Neural cell (in vitro differentiated cells): ENCODE data around the gene TRPV2.

Experiments
- CTCF ChIP-seq: fragments of 450-650 bp; IDR thresholded peaks from 2 replicates; pipeline ENCODE4 v1.5.1; 2014; ENCODE audit warnings: antibody characterized with exemption, mild to moderate bottlenecking, moderate library complexity; ENCODE audit not compliant: poor library complexity, severe bottlenecking
- EP300 ChIP-seq: fragments of 450-650 bp; conservative IDR thresholded peaks from 2 replicates; pipeline ENCODE4 v1.6.1; 2014; ENCODE audit warnings: antibody characterized with exemption, mild to moderate bottlenecking, moderate library complexity; ENCODE audit not compliant: poor library complexity, severe bottlenecking
- EZH2 ChIP-seq: fragments of 200-600, 300-800 bp; shearing (Covaris generic), sonication (generic); IDR thresholded peaks from 2 replicates; pipeline ENCODE4 v1.6.1; 2014; ENCODE audit warnings: antibody characterized with exemption, low read length, borderline replicate concordance, mild to moderate bottlenecking; ENCODE audit not compliant: insufficient read depth, poor library complexity, severe bottlenecking
- MXI1 ChIP-seq: fragments of 450-650 bp; conservative IDR thresholded peaks from 2 replicates; pipeline ENCODE4 v1.6.1; 2014; ENCODE audit warnings: antibody characterized with exemption, mild to moderate bottlenecking; ENCODE audit not compliant: poor library complexity, severe bottlenecking
- POLR2AphosphoS5 ChIP-seq: IDR thresholded peaks from 2 replicates; pipeline ENCODE4 v1.6.1; 2012
- RAD21 ChIP-seq: fragments of 450-650 bp; conservative IDR thresholded peaks from 2 replicates; pipeline ENCODE4 v1.6.1; 2014; ENCODE audit warnings: antibody characterized with exemption, mild to moderate bottlenecking, moderate library complexity
- REST ChIP-seq: IDR thresholded peaks from 2 replicates; pipeline ENCODE4 v1.6.1; 2012; ENCODE audit warnings: borderline replicate concordance
- SMC3 ChIP-seq: fragments of 450-650 bp; conservative IDR thresholded peaks from 2 replicates; pipeline ENCODE4 v1.6.1; 2014; ENCODE audit warnings: antibody characterized with exemption, mild to moderate bottlenecking, moderate library complexity; ENCODE audit not compliant: poor library complexity
- TAF1 ChIP-seq: IDR thresholded peaks from 2 replicates; pipeline ENCODE4 v1.6.1; 2012; ENCODE audit warnings: low read depth

GRCh38 chr17:16462070-16462864 lies 46.9 kb downstream of the TRPV2 start:
- no peak for TF ChIP-seq CTCF
- no peak for TF ChIP-seq MXI1
- TF ChIP-seq POLR2AphosphoS5 = no peak
- TF ChIP-seq EZH2 = no peak
- TF ChIP-seq REST = no peak
- TF ChIP-seq TAF1 = no peak
- no peak for TF ChIP-seq SMC3
- TF ChIP-seq RAD21 = no peak
- no peak for TF ChIP-seq EP300
